HG03378 (cell line): Measurements from ENCODE around the gene SLC5A11.

Experiments
- ATAC-seq: cut with Tn5 transposase; IDR thresholded peaks from one replicate; pipeline ENCODE4 v1.9.1; 2021; ENCODE audit warnings: mild to moderate bottlenecking, moderate library complexity; ENCODE audit not compliant: unreplicated experiment

SLC5A11 gene

DNA sequence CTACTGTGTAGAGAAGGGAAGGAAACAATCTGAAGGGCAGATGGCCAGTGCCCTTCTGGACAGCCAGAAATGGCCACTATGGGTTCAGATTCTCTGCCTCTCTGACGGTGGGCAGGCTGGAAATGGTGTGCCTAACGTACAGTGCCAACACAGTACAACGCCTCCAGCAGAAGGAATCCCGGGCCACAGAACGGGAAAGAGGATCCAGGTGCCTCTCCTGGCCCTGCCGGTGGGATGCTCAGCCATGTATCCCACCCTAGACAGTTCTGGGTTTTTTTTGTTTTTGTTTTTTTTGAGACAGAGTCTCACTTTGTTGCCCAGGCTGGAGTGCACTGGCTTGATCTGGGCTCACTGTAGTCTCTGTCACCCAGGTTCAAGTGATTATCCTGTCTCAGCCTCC lies 71.5 kb downstream of the SLC5A11 start:
- ATAC-seq = no peak

DNA sequence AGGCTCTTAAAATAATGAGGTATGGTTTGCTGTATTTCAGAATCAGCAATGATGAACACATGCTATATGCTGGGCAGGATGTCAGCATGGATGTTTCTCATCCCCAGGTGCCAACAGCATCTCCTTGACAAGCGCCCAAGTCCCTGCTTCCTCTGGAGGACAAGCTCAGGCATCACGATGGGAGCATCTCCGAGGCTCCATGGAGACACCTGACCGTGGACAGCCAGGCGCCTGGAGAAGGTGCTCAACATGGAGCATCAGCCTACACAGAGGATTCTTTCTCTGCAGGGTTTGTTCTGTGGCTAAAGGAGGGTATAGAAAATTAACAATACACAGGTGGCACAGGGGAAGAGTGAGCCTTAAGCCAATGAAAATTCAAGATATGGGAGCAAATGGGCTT lies 72.1 kb downstream of the SLC5A11 start:
- no peak for ATAC-seq

- no peak for ATAC-seq
Measured at GRCh38 chr16:24918641-24919040, 72.9 kb downstream of the SLC5A11 start.

GRCh38 chr16:24919536-24919935 lies 73.8 kb downstream of the SLC5A11 start:
- ATAC-seq = no peak

- ATAC-seq = no peak
Measured at GRCh38 chr16:24920568-24920967, 74.8 kb downstream of the SLC5A11 start.

GRCh38 chr16:24921229-24921628 lies 75.5 kb downstream of the SLC5A11 start:
- no peak for ATAC-seq

GRCh38 chr16:24925163-24925562 lies 79.4 kb downstream of the SLC5A11 start:
- ATAC-seq = no peak

GRCh38 chr16:24929409-24929808 lies 83.6 kb downstream of the SLC5A11 start:
- no peak for ATAC-seq

DNA sequence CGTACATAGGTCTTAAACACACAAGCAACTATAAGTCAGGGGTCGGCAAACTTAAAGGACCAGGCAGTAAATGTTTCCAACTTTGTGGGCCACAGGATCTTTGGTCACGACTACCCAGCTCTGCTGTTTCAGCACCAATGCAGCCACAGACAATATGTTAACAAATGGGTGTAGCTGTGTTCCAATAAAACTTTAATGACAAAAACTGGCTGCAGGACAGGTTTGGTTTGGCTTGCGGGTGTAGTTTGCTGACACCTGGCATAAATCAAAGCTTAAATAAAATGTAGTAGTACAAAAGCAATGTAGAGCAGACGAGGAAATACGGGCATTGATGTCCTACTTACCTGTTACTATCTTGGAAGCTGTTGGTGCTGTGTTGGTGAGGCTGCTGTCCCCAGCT lies 84.7 kb downstream of the SLC5A11 start:
- ATAC-seq = no peak

GRCh38 chr16:24931091-24931490 lies 85.3 kb downstream of the SLC5A11 start:
- no peak for ATAC-seq

- no peak for ATAC-seq
Measured at GRCh38 chr16:24935336-24935735, 89.6 kb downstream of the SLC5A11 start.

GRCh38 chr16:24936151-24936550 lies 90.4 kb downstream of the SLC5A11 start:
- no peak for ATAC-seq

DNA sequence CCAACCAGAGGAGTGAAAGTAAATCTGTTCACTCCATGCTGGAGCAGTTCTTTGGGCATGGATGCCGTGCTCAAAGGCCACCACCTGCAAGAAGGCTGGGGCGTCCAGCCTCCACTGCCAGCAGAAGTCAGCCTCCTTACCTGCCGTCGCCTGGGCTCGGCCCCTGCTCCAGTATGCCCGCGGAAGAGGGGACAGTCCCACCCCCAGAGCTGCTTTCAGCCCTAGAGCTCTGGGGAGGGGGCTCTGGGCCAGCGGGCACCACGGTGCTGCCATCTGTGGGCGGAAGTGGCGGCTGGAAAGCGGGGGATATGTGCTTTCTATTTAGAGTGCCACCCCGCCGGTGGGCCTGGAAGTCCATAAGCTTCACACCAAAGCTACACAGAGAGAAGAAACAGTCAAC lies 93.5 kb downstream of the SLC5A11 start:
- no peak for ATAC-seq

DNA sequence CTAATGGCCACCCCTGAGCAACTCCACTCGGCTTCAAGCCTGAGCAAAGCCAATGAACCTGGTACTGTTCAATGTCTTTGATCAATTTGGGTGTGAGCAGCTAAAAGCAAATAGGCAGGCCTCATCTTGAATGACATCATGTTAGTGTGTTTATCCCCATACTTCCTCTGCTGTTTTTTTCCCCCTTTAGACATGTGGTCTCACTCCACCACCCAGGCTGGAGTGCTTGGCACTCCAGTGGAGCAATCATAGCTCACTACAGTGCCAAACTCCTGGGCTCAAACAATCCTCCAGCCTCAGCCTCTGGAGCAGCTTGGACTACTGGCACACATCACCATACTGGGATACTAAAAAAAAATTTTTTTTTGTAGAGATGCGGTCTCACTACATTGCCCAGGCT lies 94.0 kb downstream of the SLC5A11 start:
- no peak for ATAC-seq

GRCh38 chr16:24943471-24943870 lies 97.7 kb downstream of the SLC5A11 start:
- no peak for ATAC-seq

GRCh38 chr16:24944206-24944605 lies 98.4 kb downstream of the SLC5A11 start:
- ATAC-seq = no peak

GRCh38 chr16:24946155-24946554 lies 100.4 kb downstream of the SLC5A11 start:
- ATAC-seq = no peak

- no peak for ATAC-seq
Measured at GRCh38 chr16:24950275-24950674, 104.5 kb downstream of the SLC5A11 start.

DNA sequence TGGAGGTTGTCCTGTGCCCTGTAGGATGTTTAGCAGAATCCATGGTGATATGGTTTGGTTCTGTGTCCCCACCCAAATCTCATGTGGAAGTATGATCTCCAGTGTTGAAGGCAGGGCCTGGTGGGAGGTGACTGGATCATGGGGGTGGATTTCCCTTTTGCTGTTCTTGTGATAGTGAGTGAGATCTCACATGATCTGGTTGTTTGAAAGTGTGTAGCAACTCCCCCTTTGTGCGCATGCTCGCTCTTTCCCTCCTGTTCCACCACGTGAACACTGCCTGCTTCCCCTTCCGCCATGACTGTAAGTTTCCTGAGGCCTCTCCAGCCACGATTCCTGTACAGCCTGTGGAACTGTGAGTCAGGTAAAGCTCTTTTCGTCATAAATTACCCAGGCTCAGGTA lies 107.5 kb downstream of the SLC5A11 start:
- ATAC-seq = no peak

DNA sequence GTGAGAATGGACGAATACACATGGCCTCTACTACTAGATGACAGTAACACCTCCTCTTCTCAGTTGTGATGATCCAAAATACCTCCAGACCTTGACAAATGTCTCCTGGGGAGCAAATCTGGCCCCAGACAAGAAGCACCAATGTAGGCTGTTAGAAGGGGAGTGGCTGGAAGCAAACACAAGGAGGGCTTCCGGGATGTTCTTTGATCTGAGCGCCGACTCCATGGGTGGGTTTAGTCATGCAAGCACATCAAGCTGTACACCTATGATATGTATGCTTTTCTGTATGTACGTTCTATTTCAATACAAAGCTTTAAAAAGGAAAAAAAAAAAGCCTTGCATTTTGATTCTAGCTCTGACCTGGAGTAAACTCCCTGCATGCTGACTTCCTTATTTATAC lies 108.0 kb downstream of the SLC5A11 start:
- no peak for ATAC-seq

GRCh38 chr16:24954137-24954536 lies 108.4 kb downstream of the SLC5A11 start:
- no peak for ATAC-seq

- no peak for ATAC-seq
Measured at GRCh38 chr16:24955975-24956731, 110.4 kb downstream of the SLC5A11 start.

DNA sequence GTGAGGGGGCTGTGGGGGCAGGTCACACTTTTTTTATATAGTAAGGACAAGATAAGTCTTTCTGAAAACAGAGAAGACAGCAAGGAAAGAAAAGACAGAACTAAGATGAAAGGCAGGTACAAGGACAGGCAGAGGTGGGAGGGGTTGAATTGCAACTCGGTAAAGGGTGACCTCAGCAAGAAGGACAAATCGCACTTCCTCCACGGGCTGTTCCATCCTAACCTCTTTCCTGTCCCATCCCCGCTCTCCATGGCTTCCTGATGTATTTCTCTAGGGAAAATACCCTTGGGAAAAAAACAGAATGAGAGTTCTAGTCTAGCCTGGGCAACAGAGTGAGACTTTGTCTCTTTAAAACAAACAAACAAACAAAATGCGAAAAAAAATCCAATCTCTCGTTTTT lies 112.1 kb downstream of the SLC5A11 start:
- ATAC-seq = no peak
